HT1080 (cell line): Measurements from ENCODE around the gene PTX3. TPM values are rescaled to one million over a fixed set of nuclear protein-coding genes. Genes with fewer than 3 reads are reported as not detected.

ENCODE experiments used
- DNase-seq: peaks from one replicate; pipeline ENCODE4 v3.0.0-alpha.2; 2015; ENCODE audit warnings: low read depth
- total RNA-seq: library from RNA; depleted of rRNA; stranded (reverse); fragments of >200 nt; shearing (Covaris generic); gene quantifications from 2 replicates; pipeline ENCODE4 v1.2.3, GENCODE V29; 2014; rRNA removed

The PTX3 gene
- total RNA-seq, 1 experiment from 2014 or later = 56.4 TPM

DNA sequence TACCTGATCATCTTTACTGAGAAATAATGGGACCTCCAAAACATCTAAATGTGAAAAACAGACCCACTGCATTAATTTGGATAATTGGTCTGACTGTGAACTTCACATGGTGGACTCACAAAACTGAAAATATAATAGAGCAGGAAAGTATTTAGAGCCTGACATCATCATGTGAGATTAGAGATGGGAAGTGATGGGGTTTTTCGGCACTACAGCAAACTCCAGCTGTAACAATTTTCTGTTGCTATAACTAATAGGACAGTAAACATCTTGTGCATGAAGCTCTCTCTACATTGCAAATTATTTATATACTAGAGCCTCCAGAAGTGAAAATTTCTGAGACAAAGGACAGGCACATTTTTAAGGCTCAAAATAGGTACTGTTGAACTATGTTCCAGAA lies 34.4 kb downstream of the PTX3 start:
- no peak for DNase-seq

DNA sequence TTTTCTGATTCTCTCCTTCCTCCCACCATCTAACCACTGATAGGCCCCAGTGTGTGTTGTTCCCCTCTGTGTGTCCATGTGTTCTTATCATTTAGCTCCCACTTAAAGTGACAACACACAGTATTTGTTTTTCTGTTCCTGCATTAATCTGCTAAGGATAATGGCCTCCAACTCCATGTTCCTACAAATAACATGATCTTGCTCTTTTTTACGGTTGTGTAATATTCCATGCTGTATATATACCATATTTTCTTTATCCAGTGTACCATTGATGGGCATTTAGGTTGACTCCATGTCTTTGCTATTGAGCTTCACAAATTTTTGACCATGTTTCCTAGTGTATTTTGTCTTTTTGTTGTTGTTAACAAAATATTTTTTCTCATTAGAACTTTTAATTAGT lies 36.0 kb downstream of the PTX3 start:
- no peak for DNase-seq

DNA sequence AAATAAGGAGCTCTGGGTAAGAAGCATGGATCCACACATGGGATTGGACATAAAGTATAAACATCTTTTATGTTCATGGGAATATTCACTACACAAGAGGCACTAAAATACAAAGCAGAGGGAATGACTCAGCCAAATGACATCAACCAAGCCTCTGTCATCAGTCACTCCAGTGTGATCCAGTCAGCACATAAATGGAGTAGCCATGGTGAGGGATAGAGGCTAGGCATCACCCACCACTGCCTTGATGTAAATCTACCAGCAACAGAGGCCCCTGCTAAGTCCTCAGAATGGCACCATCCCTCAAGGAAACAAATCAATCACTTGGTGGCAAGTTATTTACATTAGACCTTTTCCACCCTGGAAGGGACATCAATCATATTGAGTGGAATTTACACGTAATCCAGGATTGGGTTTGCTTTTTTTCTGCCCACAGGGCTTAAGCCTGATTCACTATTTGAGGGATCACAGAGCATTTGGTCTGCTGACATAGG lies 39.3 kb downstream of the PTX3 start:
- peak; percentile 75 for DNase-seq

DNA sequence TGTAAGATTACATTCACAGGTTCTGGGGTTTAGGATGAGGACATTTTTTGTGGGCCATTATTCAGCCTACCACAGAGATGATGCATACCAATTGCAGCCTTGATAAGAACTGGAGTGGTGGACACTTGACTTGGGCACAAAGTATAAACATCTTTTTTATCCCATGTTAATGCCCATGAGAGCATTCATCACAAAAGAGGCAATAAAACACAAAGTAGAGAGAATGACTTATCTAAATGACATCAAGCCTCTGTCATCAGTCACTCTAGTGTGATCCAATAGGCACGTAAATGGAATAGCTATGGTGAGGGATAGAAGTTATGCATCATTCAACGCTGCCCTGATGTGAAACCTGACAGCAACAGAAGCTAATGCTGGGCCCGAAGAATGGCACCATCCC lies 40.8 kb downstream of the PTX3 start:
- DNase-seq = peak; percentile 51

DNA sequence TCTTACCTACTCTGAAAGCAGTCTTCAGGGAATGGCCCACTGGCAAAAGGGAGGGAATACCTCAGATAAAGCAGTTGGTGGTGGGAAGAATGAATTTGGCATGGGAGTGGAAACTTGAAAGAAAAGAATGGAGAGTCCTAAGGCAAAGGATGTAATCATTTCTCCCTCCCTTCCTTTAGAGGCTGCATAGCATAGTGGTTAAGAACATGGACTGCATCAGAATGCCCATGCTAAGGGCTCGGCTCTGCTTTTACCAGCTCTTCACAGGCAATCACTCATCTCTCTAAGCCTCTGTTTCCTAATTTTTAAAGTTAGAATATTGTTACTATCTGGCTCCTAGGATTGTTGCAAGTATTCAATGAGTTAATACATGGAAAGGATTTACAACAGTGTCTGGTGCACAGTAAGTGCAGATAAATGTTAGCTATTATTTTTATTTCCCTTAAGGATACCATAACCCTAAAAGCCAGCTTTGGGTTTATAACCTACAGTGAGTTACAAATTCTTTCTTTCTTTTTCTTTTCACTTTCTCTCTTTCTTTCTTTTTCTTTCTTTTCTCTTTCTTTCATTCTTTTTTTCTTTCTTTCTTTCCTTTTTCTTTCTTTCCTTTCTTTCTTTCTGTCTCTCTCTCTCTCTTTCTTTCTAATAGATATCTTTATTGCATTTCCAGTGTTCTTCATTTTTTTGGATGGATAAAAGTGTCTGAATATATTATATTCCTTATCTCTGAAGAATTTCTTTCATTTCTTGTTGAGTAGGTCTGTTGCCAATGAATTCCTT lies 43.0 kb downstream of the PTX3 start:
- no peak for DNase-seq

DNA sequence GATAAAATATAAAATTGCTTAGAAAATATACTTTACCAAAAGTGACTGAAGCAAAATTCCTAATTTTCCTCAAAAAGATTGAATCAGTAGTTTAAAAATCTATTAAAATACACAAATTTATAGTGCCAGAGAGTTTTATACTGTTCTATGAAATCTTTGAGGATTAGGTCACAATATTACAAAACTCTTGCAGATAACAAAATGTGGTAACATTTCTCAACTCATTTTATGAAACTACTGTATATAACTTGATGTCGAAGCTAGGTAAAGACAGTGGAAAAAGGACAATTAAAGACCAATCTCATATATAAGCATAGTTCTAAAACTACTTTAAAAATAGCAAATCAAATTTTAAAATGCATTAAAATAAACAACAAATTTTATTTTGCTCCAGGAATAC lies 50.7 kb downstream of the PTX3 start:
- DNase-seq = no peak

DNA sequence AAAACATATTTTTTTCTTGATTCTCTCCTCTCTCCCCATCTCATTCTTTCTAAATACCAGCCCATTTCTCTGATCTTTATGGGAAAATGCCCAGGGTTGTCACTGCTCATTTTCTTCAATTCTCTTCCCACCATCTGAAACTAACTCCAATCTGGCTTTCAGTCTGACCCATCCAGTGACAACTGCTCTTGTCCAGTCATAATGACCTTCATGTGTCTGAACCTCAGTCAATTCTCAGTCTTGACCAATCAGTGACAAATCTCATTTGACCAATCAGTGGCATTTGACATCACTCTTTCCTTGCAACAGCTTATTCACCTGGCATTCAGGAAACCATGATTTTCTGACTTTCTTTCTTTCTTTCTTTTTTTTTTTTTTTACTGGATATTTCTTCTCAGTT lies 51.5 kb downstream of the PTX3 start:
- no peak for DNase-seq

DNA sequence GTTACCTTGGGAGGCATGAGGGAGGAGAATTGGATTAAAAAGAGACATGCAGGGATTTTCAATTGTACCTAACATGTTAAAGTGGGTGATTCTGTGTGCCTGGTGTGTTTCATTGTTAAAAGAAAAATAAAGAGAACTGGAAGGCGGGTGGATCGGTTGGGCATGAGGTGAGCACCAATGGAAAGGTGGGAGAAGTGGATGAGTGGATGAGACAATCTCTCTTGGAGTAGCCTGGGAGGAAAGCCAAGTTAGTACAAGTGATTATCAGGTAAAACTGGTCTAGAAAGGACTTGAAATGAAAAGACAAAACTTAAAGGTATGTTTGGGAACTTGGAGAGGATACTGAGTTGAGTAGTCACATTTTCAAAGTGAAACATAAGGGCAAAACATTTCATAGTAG lies 54.5 kb downstream of the PTX3 start:
- no peak for DNase-seq

Other genes starting within 250 kb of the PTX3 start
- gene VEPH1, start 66.6 kb downstream of the PTX3 start, total RNA-seq = 85.5 and 91.1 TPM in 2 replicates